IMR-90 (cell line): Measurements from ENCODE around the gene PRR5. TPM values are rescaled to one million over a fixed set of nuclear protein-coding genes. Genes with fewer than 3 reads are reported as not detected.

ENCODE experiments used
- ATAC-seq: fragments of 200-7000 bp; cut with Tn5 transposase; 2 replicates; pipeline ENCODE4 v1.9.1; 2020; ENCODE audit warnings: low read depth, mild to moderate bottlenecking, moderate library complexity
- BruUV-seq: library from RNA; stranded (reverse); fragments of 400-500 nt; replicated peaks from 2 replicates; lab custom pipeline; 2021; lab: Mats Ljungman, UMichigan
- CTCF ChIA-PET: fragments of 300-600 bp; formaldehyde crosslinking; extraction: SDS; loops from one replicate; lab custom pipeline; 2021; ENCODE audit warnings: antibody characterized with exemption; lab: Yijun Ruan, JAX
- POLR2A ChIA-PET: fragments of 300-600 bp; sonication (Branson Sonifier 250); formaldehyde crosslinking; loops from one replicate; lab custom pipeline; 2022; ENCODE audit warnings: antibody characterized with exemption; ENCODE audit not compliant: unreplicated experiment; lab: Charles Lee
- DNase-seq: peaks from one replicate; pipeline ENCODE4 v3.0.0; 2013
- H2AFZ ChIP-seq: replicated peaks from 2 replicates; pipeline ENCODE3; 2013; ENCODE audit warnings: low read length, mild to moderate bottlenecking; ENCODE audit not compliant: poor library complexity
- H2AK5ac ChIP-seq: 2 replicates; pipeline ENCODE4 v1.6.1; 2013; ENCODE audit warnings: low read depth, low read length, inconsistent platforms
- H2AK9ac ChIP-seq: replicated peaks from 2 replicates; pipeline ENCODE3; 2013; ENCODE audit warnings: mild to moderate bottlenecking, low read depth, low read length, moderate library complexity; ENCODE audit not compliant: poor library complexity
- H2BK120ac ChIP-seq: 2 replicates; pipeline ENCODE4 v1.6.1; 2013; ENCODE audit warnings: low read depth, low read length, inconsistent platforms
- H2BK15ac ChIP-seq: 3 replicates; pipeline ENCODE4 v1.6.1; 2013; ENCODE audit warnings: low read depth, low read length, inconsistent platforms
- H2BK20ac ChIP-seq: 2 replicates; pipeline ENCODE4 v1.6.1; 2013; ENCODE audit warnings: low read depth, mild to moderate bottlenecking, inconsistent platforms, low read length, moderate library complexity
- H2BK5ac ChIP-seq: 2 replicates; pipeline ENCODE4 v1.6.1; 2013; ENCODE audit warnings: mild to moderate bottlenecking, low read depth, low read length, inconsistent platforms; ENCODE audit not compliant: poor library complexity, severe bottlenecking
- H3K14ac ChIP-seq: replicated peaks from 2 replicates; pipeline ENCODE4 v1.6.1; 2013; ENCODE audit warnings: low read depth, low read length, inconsistent platforms
- H3K18ac ChIP-seq: 2 replicates; pipeline ENCODE4 v1.6.1; 2013; ENCODE audit warnings: low read depth, low read length, control low read depth
- H3K23ac ChIP-seq: 2 replicates; pipeline ENCODE4 v1.6.1; 2013; ENCODE audit warnings: low read depth, low read length, inconsistent platforms
- H3K27ac ChIP-seq: 2 replicates; pipeline ENCODE4 v1.5.1; 2013; ENCODE audit warnings: mild to moderate bottlenecking, control low read depth, low read length; ENCODE audit not compliant: insufficient read depth
- H3K27me3 ChIP-seq: 2 replicates; pipeline ENCODE4 v1.6.1; 2013; ENCODE audit warnings: low read length; ENCODE audit not compliant: control insufficient read depth, insufficient read depth
- H3K36me3 ChIP-seq: 2 replicates; pipeline ENCODE4 v1.6.1; 2013; ENCODE audit warnings: low read length, mixed read lengths; ENCODE audit not compliant: control insufficient read depth, insufficient read depth
- H3K4ac ChIP-seq: 2 replicates; pipeline ENCODE4 v1.6.1; 2013; ENCODE audit warnings: low read depth, low read length, inconsistent platforms
- H3K4me1 ChIP-seq: 2 replicates; pipeline ENCODE4 v1.6.1; 2013; ENCODE audit warnings: low read length, mixed read lengths; ENCODE audit not compliant: control insufficient read depth, insufficient read depth
- H3K4me2 ChIP-seq: 2 replicates; pipeline ENCODE4 v1.6.1; 2013; ENCODE audit warnings: low read depth, mild to moderate bottlenecking, control low read depth, low read length, moderate library complexity
- H3K4me3 ChIP-seq: 2 replicates; pipeline ENCODE4 v1.5.1; 2013; ENCODE audit warnings: low read depth, mild to moderate bottlenecking, control low read depth, low read length, moderate library complexity; ENCODE audit not compliant: insufficient read depth
- H3K56ac ChIP-seq: 2 replicates; pipeline ENCODE4 v1.6.1; 2013; ENCODE audit warnings: low read length, inconsistent platforms; ENCODE audit not compliant: insufficient read depth; ENCODE audit errors: extremely low read depth
- H3K79me1 ChIP-seq, 2 experiments: 2 replicates each; pipeline ENCODE4 v1.6.1; 2013; ENCODE audit warnings: low read length in 2 of 2, inconsistent platforms in 1 of 2, low read depth in 1 of 2
- H3K9ac ChIP-seq: 2 replicates; pipeline ENCODE4 v1.6.1; 2013; ENCODE audit warnings: low read depth, low read length, control low read depth
- H3K9me1 ChIP-seq: 2 replicates; pipeline ENCODE4 v1.6.1; 2013; ENCODE audit warnings: low read length, inconsistent platforms; ENCODE audit not compliant: insufficient read depth
- H3K9me3 ChIP-seq: 2 replicates; pipeline ENCODE4 v1.6.1; 2013; ENCODE audit warnings: low read length; ENCODE audit not compliant: control insufficient read depth, insufficient read depth
- H4K20me1 ChIP-seq: 2 replicates; pipeline ENCODE4 v1.6.1; 2013; ENCODE audit warnings: low read length, inconsistent platforms; ENCODE audit not compliant: insufficient read depth
- H4K5ac ChIP-seq: 2 replicates; pipeline ENCODE4 v1.6.1; 2013; ENCODE audit warnings: mild to moderate bottlenecking, low read depth, low read length, control low read depth
- H4K8ac ChIP-seq, 2 experiments: 2 replicates each; pipeline ENCODE4 v1.6.1; 2013; ENCODE audit warnings: low read depth in 2 of 2, low read length in 2 of 2, control low read depth in 1 of 2, inconsistent platforms in 1 of 2
- H4K91ac ChIP-seq: 2 replicates; pipeline ENCODE4 v1.6.1; 2013; ENCODE audit warnings: low read depth, low read length, inconsistent platforms; ENCODE audit not compliant: insufficient read depth
- BHLHE40 ChIP-seq: fragments of 150-350 bp; IDR thresholded peaks from 2 replicates; pipeline ENCODE4 v1.6.1; 2016; ENCODE audit warnings: mild to moderate bottlenecking, low read depth, low read length
- CEBPB ChIP-seq: IDR thresholded peaks from 2 replicates; pipeline ENCODE4 v1.6.1; 2012; ENCODE audit warnings: low read depth, low read length, improper control_type of control experiment
- CHD1 ChIP-seq: IDR thresholded peaks from 2 replicates; pipeline ENCODE4 v1.6.1; 2012; ENCODE audit warnings: low read depth, low read length, improper control_type of control experiment
- CTCF ChIP-seq: conservative IDR thresholded peaks from 2 replicates; pipeline ENCODE4 v1.5.1; 2012; ENCODE audit warnings: mild to moderate bottlenecking, low read depth, low read length, improper control_type of control experiment
- ELK1 ChIP-seq: fragments of 150-350 bp; IDR thresholded peaks from 2 replicates; pipeline ENCODE4 v1.6.1; 2016; ENCODE audit warnings: low read depth, mild to moderate bottlenecking, low read length, moderate library complexity, borderline replicate concordance
- FOS ChIP-seq: fragments of 150-350 bp; IDR thresholded peaks from 2 replicates; pipeline ENCODE4 v1.6.1; 2016; ENCODE audit warnings: low read depth, low read length
- MAFK ChIP-seq: IDR thresholded peaks from 2 replicates; pipeline ENCODE4 v1.6.1; 2012; ENCODE audit warnings: low read depth, low read length, improper control_type of control experiment
- MAZ ChIP-seq: IDR thresholded peaks from 2 replicates; pipeline ENCODE4 v1.6.1; 2012; ENCODE audit warnings: low read depth, mild to moderate bottlenecking, low read length, improper control_type of control experiment, moderate library complexity, borderline replicate concordance
- MXI1 ChIP-seq: IDR thresholded peaks from 2 replicates; pipeline ENCODE4 v1.6.1; 2012; ENCODE audit warnings: low read depth, mild to moderate bottlenecking, low read length, moderate library complexity, borderline replicate concordance
- NFE2L2 ChIP-seq: fragments of 150-350 bp; IDR thresholded peaks from 2 replicates; pipeline ENCODE4 v1.6.1; 2016; ENCODE audit warnings: low read depth, mild to moderate bottlenecking, low read length
- POLR2A ChIP-seq: IDR thresholded peaks from 2 replicates; pipeline ENCODE4 v1.6.1; 2012; ENCODE audit warnings: mild to moderate bottlenecking, low read depth, low read length
- RAD21 ChIP-seq: IDR thresholded peaks from 2 replicates; pipeline ENCODE4 v1.6.1; 2012; ENCODE audit warnings: low read length, improper control_type of control experiment
- RCOR1 ChIP-seq: IDR thresholded peaks from 2 replicates; pipeline ENCODE4 v1.6.1; 2012; ENCODE audit warnings: mild to moderate bottlenecking, low read length, improper control_type of control experiment; ENCODE audit not compliant: insufficient replicate concordance
- RFX5 ChIP-seq: IDR thresholded peaks from 2 replicates; pipeline ENCODE4 v1.8.0; 2012; ENCODE audit warnings: low read depth, mild to moderate bottlenecking, low read length, moderate library complexity
- SMC3 ChIP-seq: fragments of 150-350 bp; IDR thresholded peaks from 2 replicates; pipeline ENCODE4 v1.6.1; 2016; ENCODE audit warnings: low read depth, mild to moderate bottlenecking, antibody characterized with exemption, low read length, moderate library complexity
- USF2 ChIP-seq: fragments of 150-350 bp; IDR thresholded peaks from 2 replicates; pipeline ENCODE4 v1.6.1; 2017; ENCODE audit warnings: mild to moderate bottlenecking, antibody characterized with exemption, low read length, low read depth
- WGBS, 2 experiments: methylation state at CpG; one replicate each; pipeline versions ENCODE4 v1.1.5 to v1.1.7; 2013; ENCODE audit warnings: missing lambda C conversion rate in 2 of 2; ENCODE audit not compliant: insufficient read length in 1 of 2; ENCODE audit errors: extremely low coverage in 2 of 2; 5-methylcytosine and 5-hydroxymethylcytosine counted together
- dilution Hi-C: fragments of 300-500 bp; cut with HindIII; formaldehyde crosslinking; loops from one replicate; pipeline ENCODE4 v1.14.3; 2018; ENCODE audit warnings: low sequenced_read_pairs; ENCODE audit not compliant: unreplicated experiment
- in situ Hi-C: fragments of 300-500 bp; cut with MboI; formaldehyde crosslinking; loops from 3 replicates; pipeline ENCODE4 v1.14.3; 2019; ENCODE audit warnings: low sequenced_read_pairs, inconsistent platforms, mixed read lengths
- intact Hi-C: fragments of 100-400 bp; cut with micrococcal nuclease; formaldehyde crosslinking; loops from 2 replicates; pipeline ENCODE4 v1.10.0; 2022
- polyA plus RNA-seq, 3 experiments: library from polyadenylated mRNA; depleted of rRNA; stranded (reverse); fragments of >200 nt; gene quantifications; 2 replicates each; pipeline ENCODE4 v1.2.3, GENCODE V29; 2012; ENCODE audit warnings: low replicate concordance in 1 of 3
- total RNA-seq: library from RNA; depleted of rRNA; stranded (reverse); fragments of >200 nt; gene quantifications from 2 replicates; pipeline ENCODE4 v1.2.3, GENCODE V29; 2012

PRR5 gene
- total and polyA plus RNA-seq, 2 of the 4 experiments (the other 2 are of a cell fraction): 8.1 to 24.3 TPM

DNA sequence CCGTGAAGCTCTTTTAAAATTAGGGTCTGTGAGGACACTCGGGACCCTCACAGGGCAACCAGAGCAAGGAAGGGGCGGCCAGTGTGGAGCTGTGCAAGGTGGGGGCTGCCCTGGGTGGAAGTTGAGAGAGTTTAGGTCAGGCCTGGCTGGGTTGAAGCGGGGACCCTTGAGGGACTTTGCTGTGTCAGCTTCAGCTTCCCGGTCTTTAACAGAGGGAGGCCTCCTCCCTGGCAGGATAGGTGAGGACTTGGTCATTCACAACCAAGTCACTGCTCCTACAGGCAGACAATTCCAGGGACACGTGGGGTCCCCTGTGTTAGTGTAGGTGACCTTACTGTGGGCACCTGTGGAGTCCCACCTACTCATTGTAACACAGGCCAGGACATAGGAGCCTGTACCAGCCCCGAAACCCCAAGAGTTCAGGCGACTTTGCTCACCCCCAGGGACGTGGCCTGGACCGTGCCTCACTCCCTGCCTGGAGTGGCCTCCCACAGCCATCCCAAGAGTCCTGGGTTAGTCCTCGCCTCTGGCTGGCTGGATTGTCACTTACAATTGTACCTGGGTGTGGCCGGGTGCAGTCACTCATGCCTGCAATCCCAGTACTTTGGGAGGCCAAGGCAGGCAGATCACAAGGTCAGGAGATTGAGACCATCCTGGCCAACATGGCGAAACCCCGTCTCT lies 31.6 kb downstream of the PRR5 start:
- no peak overlapping the region for H2BK15ac ChIP-seq
- H2AK9ac ChIP-seq: no peak overlapping the region
- H3K79me1 ChIP-seq: peaks cover 4 to 10% of the 10 kb centered on the region in 2 experiments; a peak in 1 of 4 replicates
- no peak overlapping the region for H3K18ac ChIP-seq
- WGBS, 2 experiments: 90% methylated on average over 2 of the region's 14 CpGs; no CpG with 5 or more reads in 1 of the 2 experiments
- H3K14ac ChIP-seq: no peak overlapping the region
- peaks cover 21% of the 10 kb centered on the region for H4K20me1 ChIP-seq
- no peak overlapping the region for H3K27ac ChIP-seq
- H4K91ac ChIP-seq: no peak overlapping the region
- H3K9me1 ChIP-seq: peaks cover 8% of the 10 kb centered on the region
- no peak overlapping the region for H2BK20ac ChIP-seq
- H2AFZ ChIP-seq: no peak overlapping the region
- H3K4me1 ChIP-seq: peaks cover 23% of the 10 kb centered on the region
- no peak overlapping the region for H2AK5ac ChIP-seq
- H4K8ac ChIP-seq: no peak overlapping the region
- dilution Hi-C loops (no loop called here), intact Hi-C loops (loop anchor here (5.0 kb wide), 1 partner anchor 181 kb away; no protein-coding TSS in a partner anchor), in situ Hi-C loops (no loop called here)
- no peak overlapping the region for H3K9ac ChIP-seq
- POLR2A ChIA-PET: no interaction called here
- no peak overlapping the region for H2BK5ac ChIP-seq
- H3K4me3 ChIP-seq: no peak overlapping the region
- no peak overlapping the region for H2BK120ac ChIP-seq
- H3K36me3 ChIP-seq: peaks cover 8% of the 10 kb centered on the region
- CTCF ChIA-PET: no interaction called here
- H3K4ac ChIP-seq: no peak overlapping the region
- BruUV-seq: no TSS peak
- no peaks in the 10 kb centered on the region for H3K27me3 ChIP-seq
- no peak for ATAC-seq
- no peak overlapping the region for H3K23ac ChIP-seq
- no peak overlapping the region for H4K5ac ChIP-seq
- no peaks in the 10 kb centered on the region for H3K9me3 ChIP-seq
- no peak for DNase-seq
- TF ChIP-seq RCOR1: no peak
- no peak for TF ChIP-seq FOS
- no peak for TF ChIP-seq BHLHE40
- no peak for TF ChIP-seq POLR2A
- no peak for TF ChIP-seq CHD1
- no peak for TF ChIP-seq RAD21
- no peak for TF ChIP-seq USF2
- no peak for TF ChIP-seq MAZ
- no peak for TF ChIP-seq MAFK
- TF ChIP-seq SMC3: no peak
- TF ChIP-seq NFE2L2: no peak
- TF ChIP-seq CEBPB: no peak
- no peak for TF ChIP-seq ELK1
- TF ChIP-seq CTCF: no peak
- no peak for TF ChIP-seq RFX5
- TF ChIP-seq MXI1: no peak
- no peak overlapping the region for H3K4me2 ChIP-seq
- no peak overlapping the region for H3K56ac ChIP-seq
